ENCODE data around the gene NMRAL1.

The NMRAL1 gene

GRCh38 chr16:4474192-4474961 lies at the start of gene NMRAL1:
TSS of gene NMRAL1 (minus strand) at chr16:4474625. CDS start at chr16:4474132, 493 bp downstream.
- DNase-seq, result peak; percentile 52 to 73 (median 62)

- DNase-seq, result no peak
Observed at GRCh38 chr16:4523686-4524085, 49.3 kb upstream of the NMRAL1 start.

- no peak for DNase-seq
Observed at GRCh38 chr16:4522051-4522581, 47.7 kb upstream of the NMRAL1 start.

- no peak for DNase-seq
Observed at GRCh38 chr16:4520913-4521312, 46.5 kb upstream of the NMRAL1 start.

GRCh38 chr16:4519274-4520058 lies 45.0 kb upstream of the NMRAL1 start:
- no peak for DNase-seq

GRCh38 chr16:4517812-4518680 lies 43.6 kb upstream of the NMRAL1 start:
- DNase-seq, result no peak

- DNase-seq, result no peak
Observed at GRCh38 chr16:4515611-4516233, 41.3 kb upstream of the NMRAL1 start.

GRCh38 chr16:4514606-4515005 lies 40.2 kb upstream of the NMRAL1 start:
- DNase-seq, result no peak

- DNase-seq, result no peak
Observed at GRCh38 chr16:4513881-4514280, 39.5 kb upstream of the NMRAL1 start.

GRCh38 chr16:4513086-4513860 lies 38.8 kb upstream of the NMRAL1 start:
- DNase-seq, result no peak

- no peak for DNase-seq
Observed at GRCh38 chr16:4512473-4512872, 38.0 kb upstream of the NMRAL1 start.

- no peak for DNase-seq
Observed at GRCh38 chr16:4511441-4512082, 37.1 kb upstream of the NMRAL1 start.

GRCh38 chr16:4510747-4511426 lies 36.5 kb upstream of the NMRAL1 start:
- DNase-seq, result no peak

GRCh38 chr16:4510131-4510530 lies 35.7 kb upstream of the NMRAL1 start:
- no peak for DNase-seq

- no peak for DNase-seq
Observed at GRCh38 chr16:4509420-4509819, 35.0 kb upstream of the NMRAL1 start.

- DNase-seq, result no peak
Observed at GRCh38 chr16:4508806-4509205, 34.4 kb upstream of the NMRAL1 start.

- DNase-seq, result no peak
Observed at GRCh38 chr16:4507588-4508345, 33.3 kb upstream of the NMRAL1 start.

- peak in 3 of 4 experiments; percentile 15 to 25 (median 18) for DNase-seq
Observed at GRCh38 chr16:4506450-4506849, 32.0 kb upstream of the NMRAL1 start.

- peak in 3 of 4 experiments; percentile 12 to 53 (median 52) for DNase-seq
Observed at GRCh38 chr16:4505356-4506147, 31.1 kb upstream of the NMRAL1 start.
